Parathyroid adenoma (tissue), 2 donors: ENCODE results near the gene ERGIC2.

Experiments
- H2AFZ ChIP-seq: fragments of 300-600 bp; sonication (generic); one replicate; pipeline ENCODE4 v1.7.0; 2017; ENCODE audit warnings: antibody characterized with exemption, mild to moderate bottlenecking
- H3K27ac ChIP-seq: fragments of 300-600 bp; sonication (generic); one replicate; pipeline ENCODE4 v1.7.0; 2017
- H3K27me3 ChIP-seq: fragments of 300-600 bp; sonication (generic); one replicate; pipeline ENCODE4 v1.7.0; 2017; ENCODE audit warnings: low read length; ENCODE audit not compliant: control insufficient read depth, insufficient read depth
- H3K36me3 ChIP-seq: fragments of 300-600 bp; sonication (generic); one replicate; pipeline ENCODE4 v1.7.0; 2017; ENCODE audit warnings: low read length; ENCODE audit not compliant: control insufficient read depth, insufficient read depth
- H3K4me1 ChIP-seq: fragments of 300-600 bp; sonication (generic); one replicate; pipeline ENCODE4 v1.7.0; 2017; ENCODE audit warnings: control low read depth
- H3K4me2 ChIP-seq: fragments of 300-600 bp; sonication (generic); one replicate; pipeline ENCODE4 v1.7.0; 2017; ENCODE audit warnings: low read length
- H3K4me3 ChIP-seq: fragments of 300-600 bp; sonication (generic); one replicate; pipeline ENCODE4 v1.7.0; 2017; ENCODE audit warnings: low read depth, low read length
- H3K79me2 ChIP-seq: fragments of 300-600 bp; sonication (generic); one replicate; pipeline ENCODE4 v1.7.0; 2017; ENCODE audit warnings: control low read depth
- H3K9ac ChIP-seq: fragments of 300-600 bp; sonication (generic); one replicate; pipeline ENCODE4 v1.7.0; 2017; ENCODE audit warnings: mild to moderate bottlenecking
- H3K9me3 ChIP-seq: fragments of 300-600 bp; sonication (generic); one replicate; pipeline ENCODE4 v1.7.0; 2017; ENCODE audit warnings: low read length; ENCODE audit not compliant: control insufficient read depth
- CTCF ChIP-seq: fragments of 300-600 bp; sonication (generic); IDR thresholded peaks from one replicate; pipeline ENCODE4 v1.7.0; 2017; ENCODE audit warnings: antibody characterized with exemption, mild to moderate bottlenecking
- donor health status: primary hyperparathyroidism.

The ERGIC2 gene

GRCh38 chr12:29354954-29355353 is 26.0 kb downstream of the ERGIC2 start:
- Histone ChIP-seq H3K9ac (no peak overlapping the region), H2AFZ (no peak overlapping the region), H3K27me3 (no peaks in the 10 kb centered on the region), H3K4me1 (no peaks in the 10 kb centered on the region), H3K79me2 (no peaks in the 10 kb centered on the region), H3K4me3 (no peak overlapping the region), H3K36me3 (no peaks in the 10 kb centered on the region), H3K9me3 (no peaks in the 10 kb centered on the region), H3K4me2 (no peak overlapping the region), H3K27ac (no peak overlapping the region)
- TF ChIP-seq CTCF, result no peak

GRCh38 chr12:29350080-29350479 is 30.9 kb downstream of the ERGIC2 start:
- H3K4me2 ChIP-seq, result no peak overlapping the region
- no peak for TF ChIP-seq CTCF
- no peak overlapping the region for H3K27ac ChIP-seq
- no peaks in the 10 kb centered on the region for H3K4me1 ChIP-seq
- H3K27me3 ChIP-seq, result no peaks in the 10 kb centered on the region
- H3K9ac ChIP-seq, result no peak overlapping the region
- H3K36me3 ChIP-seq, result no peaks in the 10 kb centered on the region
- H3K4me3 ChIP-seq, result no peak overlapping the region
- no peak overlapping the region for H2AFZ ChIP-seq
- H3K79me2 ChIP-seq, result no peaks in the 10 kb centered on the region
- H3K9me3 ChIP-seq, result no peaks in the 10 kb centered on the region

- no peak overlapping the region for H3K27ac ChIP-seq
- H3K9ac ChIP-seq, result no peak overlapping the region
- no peak overlapping the region for H2AFZ ChIP-seq
- no peaks in the 10 kb centered on the region for H3K36me3 ChIP-seq
- no peaks in the 10 kb centered on the region for H3K27me3 ChIP-seq
- no peak overlapping the region for H3K4me3 ChIP-seq
- no peaks in the 10 kb centered on the region for H3K9me3 ChIP-seq
- no peak for TF ChIP-seq CTCF
- H3K79me2 ChIP-seq, result no peaks in the 10 kb centered on the region
- no peak overlapping the region for H3K4me2 ChIP-seq
- no peaks in the 10 kb centered on the region for H3K4me1 ChIP-seq
Measured at GRCh38 chr12:29346769-29347421, 34.1 kb downstream of the ERGIC2 start.

GRCh38 chr12:29343022-29343799 is 37.8 kb downstream of the ERGIC2 start:
- Histone ChIP-seq H3K4me2 (no peak overlapping the region), H3K36me3 (no peaks in the 10 kb centered on the region)

More at GRCh38 chr12:29343022-29343799, 37.8 kb downstream of the ERGIC2 start:
- Histone ChIP-seq H2AFZ (no peak overlapping the region), H3K4me3 (no peak overlapping the region), H3K79me2 (no peaks in the 10 kb centered on the region), H3K4me1 (no peaks in the 10 kb centered on the region), H3K9ac (no peak overlapping the region), H3K9me3 (no peaks in the 10 kb centered on the region), H3K27me3 (no peaks in the 10 kb centered on the region), H3K27ac (no peak overlapping the region)
- no peak for TF ChIP-seq CTCF
